Activated T-cell treated with anti-CD3 and anti-CD28 coated beads for 24 hours (primary cell): ENCODE results near the gene KLF2.

ENCODE experiments used
- DNase-seq: peaks from one replicate; pipeline ENCODE4 v3.0.0-alpha.2; 2020; ENCODE audit warnings: low read depth

The KLF2 gene

DNA sequence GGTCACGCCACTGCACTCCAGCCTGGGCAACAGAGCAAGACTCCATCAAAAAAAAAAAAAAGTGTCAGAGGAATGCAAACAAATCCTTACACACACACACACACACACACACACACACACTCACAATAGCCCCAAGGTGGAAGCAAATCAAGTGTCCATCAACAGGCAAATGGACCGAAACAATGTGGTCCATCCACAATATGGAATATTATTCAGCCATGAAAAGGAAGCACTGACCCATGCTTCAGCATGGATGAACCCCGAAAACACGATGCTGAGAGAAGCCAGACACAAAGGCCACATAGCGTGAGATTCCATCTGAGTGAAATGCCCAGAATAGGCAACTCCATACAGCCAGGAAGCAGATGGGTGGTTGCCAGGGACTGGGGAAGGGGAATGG is 16.5 kb upstream of the KLF2 start:
- no peak for DNase-seq

GRCh38 chr19:16309643-16310042 is 15.0 kb upstream of the KLF2 start:
- DNase-seq: no peak

DNA sequence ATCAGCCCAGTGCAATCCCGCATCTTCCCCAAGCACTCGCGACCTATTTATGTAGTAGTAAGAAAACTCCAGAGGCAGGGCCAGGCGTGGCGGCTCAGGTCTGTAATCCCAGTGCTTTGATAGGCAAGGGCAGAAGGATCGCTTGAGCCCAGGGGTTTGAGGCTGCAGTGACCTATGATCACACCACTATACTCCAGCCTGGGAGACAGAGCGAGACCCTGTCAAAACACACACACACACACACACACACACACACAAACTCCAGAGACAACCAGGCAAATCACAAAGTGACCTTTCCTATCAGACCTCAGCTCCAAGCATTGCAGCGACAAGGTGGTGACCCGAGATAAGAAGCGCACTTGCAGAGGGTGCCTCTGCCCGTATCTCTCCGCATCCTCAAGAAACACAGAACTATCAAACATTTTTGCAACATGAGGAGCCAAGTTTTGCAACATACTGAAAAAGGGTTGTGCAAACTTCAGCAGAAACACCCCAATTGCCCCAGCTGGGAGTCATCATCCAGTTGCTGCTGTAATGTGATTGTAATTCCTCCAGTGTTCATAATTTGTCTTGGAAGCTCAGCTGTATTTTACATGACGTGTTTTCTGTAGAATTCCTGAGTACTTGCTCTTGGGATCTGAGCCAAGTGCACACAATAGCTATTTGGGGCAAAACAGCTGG is 8.7 kb upstream of the KLF2 start:
- DNase-seq: no peak

DNA sequence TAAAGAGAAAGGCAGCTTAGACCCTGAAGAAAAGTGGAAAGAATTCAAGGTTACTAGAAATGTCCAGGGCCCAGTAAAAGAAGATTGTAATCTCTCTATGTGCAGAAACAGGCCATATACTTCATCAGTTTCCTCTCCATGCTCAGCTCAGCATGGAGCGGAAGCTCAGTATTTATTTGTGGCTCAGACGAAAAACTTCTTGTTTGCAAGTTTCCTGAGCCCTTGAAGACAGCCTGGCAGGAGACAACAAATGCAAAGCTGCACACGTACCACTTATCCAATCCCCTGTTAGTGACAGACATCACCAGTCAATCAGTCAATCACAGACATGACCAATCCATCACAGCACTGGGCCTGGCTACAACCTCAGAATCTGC is 8.1 kb upstream of the KLF2 start:
- DNase-seq: no peak

DNA sequence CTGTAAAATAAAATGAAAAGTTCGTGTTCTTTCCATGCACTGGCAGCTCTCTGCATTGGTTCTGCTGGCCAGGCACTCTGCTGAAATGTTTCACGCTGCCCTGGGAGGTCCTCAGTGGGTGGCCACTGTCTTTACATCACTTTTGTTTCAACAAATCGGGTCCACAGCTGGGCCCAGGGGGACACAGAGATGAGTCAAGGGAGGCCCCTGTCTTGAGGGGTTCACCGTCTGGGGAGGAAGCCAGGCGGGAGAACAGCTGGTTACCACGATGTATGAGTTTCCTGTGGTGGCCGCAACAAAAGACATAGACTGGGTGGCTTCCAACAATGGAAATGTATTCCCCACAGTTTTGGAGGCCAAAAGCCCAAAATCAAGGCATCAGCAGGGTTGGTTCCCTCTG is 5.1 kb upstream of the KLF2 start:
- DNase-seq: no peak

DNA sequence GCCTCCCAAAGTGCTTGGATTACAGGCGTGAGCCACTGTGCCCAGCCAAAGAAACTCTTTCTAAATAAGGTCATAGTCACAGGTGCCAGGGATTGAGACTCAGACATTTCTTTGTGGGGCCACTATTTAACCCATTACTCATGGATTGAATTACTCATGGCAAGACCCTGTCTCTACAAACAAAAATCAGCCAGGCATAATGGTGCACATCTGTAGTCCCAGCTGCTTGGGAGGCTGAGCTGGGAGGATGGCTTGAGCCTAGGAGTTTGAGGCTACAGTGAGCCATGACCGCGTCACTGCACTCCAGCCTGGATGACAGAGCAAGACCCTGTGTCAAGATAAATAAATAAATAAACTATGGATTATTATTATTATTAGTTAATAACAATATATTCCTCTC is 3.6 kb upstream of the KLF2 start:
- DNase-seq: no peak

GRCh38 chr19:16325161-16325527 is 518 bp downstream of the KLF2 start:
- DNase-seq: no peak

DNA sequence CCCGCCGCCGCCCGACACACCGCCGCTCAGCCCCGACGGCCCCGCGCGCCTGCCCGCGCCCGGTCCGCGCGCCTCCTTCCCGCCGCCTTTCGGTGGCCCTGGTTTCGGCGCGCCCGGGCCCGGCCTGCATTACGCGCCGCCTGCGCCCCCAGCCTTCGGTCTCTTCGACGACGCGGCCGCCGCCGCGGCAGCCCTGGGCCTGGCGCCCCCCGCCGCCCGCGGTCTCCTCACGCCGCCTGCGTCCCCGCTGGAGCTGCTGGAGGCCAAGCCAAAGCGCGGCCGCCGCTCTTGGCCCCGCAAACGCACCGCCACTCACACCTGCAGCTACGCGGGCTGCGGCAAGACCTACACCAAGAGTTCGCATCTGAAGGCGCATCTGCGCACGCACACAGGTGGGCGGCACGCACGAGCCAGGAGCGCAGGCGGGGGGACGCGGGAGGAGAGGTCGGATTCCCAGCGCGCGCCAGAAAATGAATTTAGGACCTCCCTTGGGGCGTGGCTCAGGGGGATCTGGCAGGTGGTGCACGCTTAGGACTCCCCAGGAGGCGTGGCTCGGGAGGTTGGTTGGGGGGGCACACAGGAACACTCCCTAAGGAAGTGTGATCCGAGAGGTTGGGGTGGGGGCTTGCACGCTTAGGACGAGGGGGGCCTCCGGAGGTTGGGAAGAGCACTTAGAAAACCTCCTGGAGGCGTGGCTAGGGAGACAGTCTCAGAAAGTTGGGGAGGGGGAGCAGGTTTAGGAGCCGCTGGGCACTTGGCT is 1.2 kb downstream of the KLF2 start:
- DNase-seq: no peak

- no peak for DNase-seq
Measured at GRCh38 chr19:16326401-16327168, 2.0 kb downstream of the KLF2 start.

GRCh38 chr19:16327169-16327475 is 2.5 kb downstream of the KLF2 start:
- no peak for DNase-seq

GRCh38 chr19:16327501-16327900 is 2.9 kb downstream of the KLF2 start:
- DNase-seq: no peak

- no peak for DNase-seq
Measured at GRCh38 chr19:16327911-16328823, 3.5 kb downstream of the KLF2 start.

DNA sequence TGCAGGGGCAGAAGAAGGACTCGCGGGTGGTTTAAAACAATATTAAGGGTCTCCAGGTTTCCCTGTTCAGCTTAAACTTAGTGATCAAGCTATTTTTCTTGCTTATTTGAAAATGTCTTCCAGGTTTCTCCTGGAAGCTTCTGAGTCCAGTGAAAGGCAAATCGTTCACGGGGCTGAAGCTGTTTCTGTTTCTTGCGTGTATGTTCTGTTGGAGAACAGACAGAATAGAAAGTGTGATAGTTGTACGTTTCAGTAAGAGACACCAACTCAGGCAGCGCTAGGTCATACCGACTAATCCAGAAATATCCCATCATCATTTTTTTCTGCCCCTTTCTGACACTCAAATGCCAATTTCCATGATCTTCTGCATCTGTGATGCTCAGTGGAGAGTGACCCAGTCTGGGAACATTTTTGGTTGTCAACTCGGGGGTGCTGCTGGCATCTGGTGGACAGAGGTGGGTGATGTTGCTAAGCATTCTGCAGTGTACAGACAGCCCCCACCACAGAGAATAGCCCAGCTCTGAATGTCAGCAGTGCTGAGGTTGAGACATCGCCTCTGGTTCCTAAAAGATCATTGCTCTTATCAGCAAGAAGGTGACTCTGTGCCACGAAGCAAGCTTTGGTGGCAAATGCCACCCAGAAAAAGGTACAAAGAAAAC is 4.3 kb downstream of the KLF2 start:
- no peak for DNase-seq

DNA sequence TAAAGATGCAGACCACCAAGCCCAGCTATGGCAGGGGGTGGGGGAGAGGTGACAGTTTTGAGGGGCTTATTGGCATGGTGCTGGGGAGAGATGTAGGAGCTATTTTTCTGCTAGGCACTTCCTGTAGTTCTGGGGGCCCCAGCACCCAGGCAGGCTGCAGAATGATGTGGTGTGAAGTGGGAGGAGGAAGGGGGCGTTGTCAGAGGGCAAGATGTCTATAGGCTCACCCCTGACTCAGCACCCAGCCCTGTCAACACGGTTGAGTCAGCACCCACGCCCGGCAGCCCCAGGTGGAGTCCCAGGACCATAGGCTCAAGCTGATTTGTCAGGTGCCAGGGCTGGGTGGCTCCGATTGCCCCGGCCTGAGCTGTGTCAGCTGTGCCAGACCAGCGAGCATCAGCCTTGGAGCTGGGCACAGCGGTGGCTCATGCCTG is 5.8 kb downstream of the KLF2 start:
- peak; percentile 91 for DNase-seq

DNA sequence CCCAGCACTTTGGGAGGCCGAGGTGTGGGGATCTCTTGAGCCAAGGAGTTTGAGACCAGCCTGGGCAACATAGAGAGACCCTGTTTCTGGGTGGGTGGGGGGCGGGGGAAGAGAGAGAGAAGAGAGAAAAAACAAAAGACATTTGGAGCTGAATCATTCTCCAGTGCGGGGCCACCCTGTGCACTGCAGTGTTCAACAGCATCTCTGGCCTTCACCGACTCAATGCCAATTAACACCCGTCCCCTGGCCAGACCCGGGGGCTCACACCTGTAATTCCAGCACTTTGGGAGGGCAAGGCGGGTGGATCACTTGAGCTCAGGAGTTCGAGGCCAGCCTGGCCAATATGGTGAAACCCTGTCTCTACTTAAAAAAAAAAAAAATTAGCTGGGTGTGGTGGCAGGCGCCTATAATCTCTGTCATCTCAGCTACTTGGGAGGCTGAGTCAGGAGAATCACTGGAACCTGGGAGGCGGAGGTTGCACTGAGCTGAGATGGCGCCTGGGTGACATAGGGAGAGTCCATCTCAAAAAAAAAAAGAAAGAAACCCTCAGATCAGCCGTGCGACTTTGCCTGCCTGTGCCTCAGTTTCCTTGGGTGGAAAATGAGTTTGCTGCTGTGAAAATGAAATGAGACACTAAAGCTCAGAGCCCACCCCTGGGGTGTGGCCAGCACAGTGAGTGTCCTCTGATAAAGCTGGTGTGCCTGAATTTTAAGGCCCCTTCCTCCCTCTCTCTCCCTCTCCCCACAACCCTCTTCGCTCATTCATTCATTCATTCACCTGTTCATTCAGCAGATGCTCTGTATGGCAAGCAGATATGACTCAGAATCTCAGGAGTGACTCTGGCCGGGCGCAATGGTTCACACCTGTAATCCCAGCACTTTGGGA is 6.4 kb downstream of the KLF2 start:
- DNase-seq: no peak

GRCh38 chr19:16333001-16333586 is 8.5 kb downstream of the KLF2 start:
- DNase-seq: no peak

DNA sequence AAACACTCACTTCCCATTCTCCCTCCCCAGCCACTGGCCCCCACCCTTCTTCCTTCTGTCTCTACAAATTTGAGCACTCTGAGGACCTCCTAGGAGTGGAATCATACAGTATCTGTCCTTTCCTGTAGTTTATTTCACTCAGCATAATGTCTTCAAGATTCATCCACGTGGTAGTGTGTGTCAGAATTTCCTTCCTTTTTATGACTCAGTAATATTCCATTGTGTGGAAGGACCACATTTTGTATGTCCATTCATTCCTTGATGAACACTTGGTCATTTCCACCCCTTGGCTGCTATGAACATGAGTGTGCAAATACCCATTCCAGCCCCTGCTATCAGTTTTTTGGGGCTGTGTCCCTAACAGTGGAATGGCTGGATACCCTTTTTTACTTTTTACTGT is 9.8 kb downstream of the KLF2 start:
- no peak for DNase-seq

GRCh38 chr19:16335226-16335625 is 10.6 kb downstream of the KLF2 start:
- no peak for DNase-seq

- DNase-seq: no peak
Measured at GRCh38 chr19:16336571-16336970, 11.9 kb downstream of the KLF2 start.

DNA sequence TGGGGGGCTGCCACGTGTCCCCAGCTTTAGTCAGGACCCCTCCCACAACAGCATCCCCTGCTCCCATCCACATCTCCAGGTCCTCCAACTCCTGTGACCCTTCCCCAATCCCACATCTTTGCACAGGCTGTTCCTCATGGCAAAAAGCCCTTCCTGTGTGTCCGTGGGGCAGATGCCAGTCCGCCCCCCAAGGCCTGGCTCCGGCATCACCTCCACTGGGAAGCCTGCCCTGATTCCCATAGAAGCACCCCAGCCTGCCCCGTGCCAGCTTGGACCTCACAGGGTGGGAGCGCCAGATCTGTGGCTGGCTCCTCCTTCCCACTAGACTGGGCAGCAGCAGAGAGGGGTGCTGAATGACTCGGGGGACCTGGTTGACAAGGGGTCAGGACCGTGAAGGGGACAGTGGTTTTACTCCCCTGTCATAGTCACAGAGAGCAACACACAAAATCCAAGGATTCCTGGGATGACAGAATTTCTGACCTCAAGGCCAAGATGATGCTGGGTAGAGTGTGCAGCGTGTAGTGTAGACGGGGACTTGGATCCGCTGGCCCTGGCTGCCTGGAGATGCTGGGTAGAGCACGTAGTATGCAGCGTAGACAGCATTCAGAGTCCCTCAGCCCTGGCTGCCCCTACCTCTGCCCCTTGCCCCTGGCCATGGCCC is 13.3 kb downstream of the KLF2 start:
- DNase-seq: no peak
